DMS153 (cell line): ENCODE data around the gene C5orf58.
"Not testable (repeated sequence)": the region's sequence is repeated elsewhere in the genome, so short reads cannot be mapped to it uniquely, and the experiment has no call there.

Experiments used
- DNase-seq: peaks from one replicate; lab custom pipeline; 2025; lab: John Stamatoyannopoulos, UW

Gene C5orf58

GRCh38 chr5:170223906-170224305 lies 8.9 kb upstream of the C5orf58 start:
- DNase-seq, result no peak

- no peak for DNase-seq
These were observed 7.3 kb upstream of the C5orf58 start for GRCh38 chr5:170225326-170226128.

GRCh38 chr5:170226129-170226615 lies 6.6 kb upstream of the C5orf58 start:
- no peak for DNase-seq

- no peak for DNase-seq
These were observed 6.1 kb upstream of the C5orf58 start for GRCh38 chr5:170226661-170227060.

GRCh38 chr5:170228762-170229435 lies 3.9 kb upstream of the C5orf58 start:
- DNase-seq, result no peak

GRCh38 chr5:170233358-170233892 lies 640 bp downstream of the C5orf58 start:
- DNase-seq, result no peak

GRCh38 chr5:170235876-170236864 lies 3.4 kb downstream of the C5orf58 start:
- DNase-seq, result no peak

GRCh38 chr5:170238456-170239196 lies 5.8 kb downstream of the C5orf58 start:
- DNase-seq, result no peak

- DNase-seq, result not testable (repeated sequence)
These were observed 12.7 kb downstream of the C5orf58 start for GRCh38 chr5:170245436-170245835.

GRCh38 chr5:170246126-170246870 lies 13.5 kb downstream of the C5orf58 start:
- no peak for DNase-seq

GRCh38 chr5:170247363-170247762 lies 14.6 kb downstream of the C5orf58 start:
- no peak for DNase-seq

GRCh38 chr5:170248172-170248930 lies 15.6 kb downstream of the C5orf58 start:
- no peak for DNase-seq

GRCh38 chr5:170248931-170249227 lies 16.1 kb downstream of the C5orf58 start:
- not testable (repeated sequence) for DNase-seq

- no peak for DNase-seq
These were observed 16.6 kb downstream of the C5orf58 start for GRCh38 chr5:170249355-170249754.

GRCh38 chr5:170250810-170251317 lies 18.1 kb downstream of the C5orf58 start:
- no peak for DNase-seq

GRCh38 chr5:170251462-170251861 lies 18.7 kb downstream of the C5orf58 start:
- no peak for DNase-seq

- no peak for DNase-seq
These were observed 19.3 kb downstream of the C5orf58 start for GRCh38 chr5:170252109-170252508.

GRCh38 chr5:170252720-170253350 lies 20.1 kb downstream of the C5orf58 start:
- no peak for DNase-seq

- DNase-seq, result no peak
These were observed 21.3 kb downstream of the C5orf58 start for GRCh38 chr5:170254056-170254455.
